Hematopoietic multipotent progenitor cell treated with erythropoietin and hydrocortisone succinate and interleukin-3 and kit ligand, for 4 days (in vitro differentiated cells): ENCODE measurements around the gene TRPV3.
"Not testable (repeated sequence)": the region's sequence is repeated elsewhere in the genome, so short reads cannot be mapped to it uniquely, and the experiment has no call there.

Experiments
- DNase-seq: peaks from one replicate; pipeline ENCODE4 v3.0.0-alpha.2; 2015

The TRPV3 gene

DNA sequence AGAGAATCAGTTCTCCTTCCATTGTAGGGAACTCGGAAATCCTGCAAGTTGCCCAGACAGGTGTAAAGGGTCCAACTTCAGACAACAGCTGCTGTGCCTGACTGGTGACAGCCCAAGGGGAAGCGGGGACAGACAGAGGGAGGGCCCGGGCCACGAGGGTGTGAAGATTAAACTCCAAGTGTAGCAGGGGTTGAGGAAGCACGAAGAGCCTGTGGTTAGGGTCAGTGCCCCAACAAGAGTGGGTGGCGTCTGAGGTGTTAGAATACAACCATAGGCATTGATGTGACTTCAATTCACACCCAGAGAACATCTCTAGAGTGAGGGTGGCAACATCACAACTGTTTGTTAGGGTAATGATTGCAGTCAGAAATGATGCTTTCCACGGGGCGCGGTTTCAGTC lies 42.7 kb downstream of the TRPV3 start:
- DNase-seq = no peak

- not testable (repeated sequence) for DNase-seq
Measured at GRCh38 chr17:3514167-3514566, 43.4 kb downstream of the TRPV3 start.

GRCh38 chr17:3513305-3514035 lies 44.1 kb downstream of the TRPV3 start:
- no peak for DNase-seq

GRCh38 chr17:3512505-3513171 lies 45.0 kb downstream of the TRPV3 start:
- DNase-seq = no peak

DNA sequence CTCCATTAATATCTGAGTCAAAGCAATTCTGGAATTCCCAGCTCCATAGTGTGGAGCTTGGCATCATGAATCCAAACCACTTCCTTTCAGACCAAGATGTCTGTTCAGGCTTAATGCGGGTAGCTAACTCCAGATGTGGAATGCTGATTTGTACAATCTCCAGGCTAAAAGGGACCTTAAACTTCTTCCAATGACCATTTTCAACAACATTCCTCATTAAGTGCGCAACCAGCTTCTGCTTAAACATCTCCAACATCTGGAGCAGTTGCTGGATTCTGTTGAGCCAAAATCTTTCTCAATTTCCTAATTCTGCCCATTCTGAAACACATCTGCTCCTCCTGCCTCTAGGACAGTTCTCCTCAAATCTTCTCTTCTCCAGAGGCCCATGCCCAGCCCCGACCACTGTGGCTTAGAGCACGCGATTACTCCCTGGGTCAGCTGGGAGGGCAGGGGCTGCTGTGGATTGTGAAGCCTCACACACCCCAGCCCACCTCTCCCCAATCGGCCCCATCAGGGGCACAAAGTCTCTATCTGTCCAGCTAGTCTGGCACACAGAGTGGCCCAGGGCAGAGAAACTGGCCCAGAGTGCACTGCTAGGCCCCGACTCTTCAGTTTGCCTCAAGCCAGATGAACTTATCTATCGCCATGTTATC lies 45.6 kb downstream of the TRPV3 start:
- DNase-seq = no peak

- DNase-seq = no peak
Measured at GRCh38 chr17:3510090-3510489, 47.5 kb downstream of the TRPV3 start.

- no peak for DNase-seq
Measured at GRCh38 chr17:3507869-3508268, 49.7 kb downstream of the TRPV3 start.

DNA sequence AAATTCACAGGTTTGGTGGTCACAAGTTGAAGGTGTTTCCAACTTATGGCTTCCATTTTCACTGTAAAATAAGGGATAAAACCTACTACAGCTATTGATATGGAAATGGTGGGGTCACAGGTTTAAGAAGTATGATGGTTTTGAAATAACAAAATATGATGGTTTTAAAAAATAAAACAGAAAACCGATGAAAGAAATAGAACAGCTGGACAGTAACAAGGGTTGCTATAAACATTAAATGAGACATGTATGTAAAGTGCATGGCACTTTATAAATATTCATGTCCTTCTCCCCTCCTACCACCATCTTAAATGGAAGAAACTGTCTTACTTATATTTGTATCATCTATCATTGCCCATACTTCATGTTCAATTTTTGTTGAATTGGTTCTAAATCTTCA lies 50.5 kb downstream of the TRPV3 start:
- no peak for DNase-seq

GRCh38 chr17:3506054-3506453 lies 51.6 kb downstream of the TRPV3 start:
- DNase-seq = no peak

- no peak for DNase-seq
Measured at GRCh38 chr17:3505008-3505407, 52.6 kb downstream of the TRPV3 start.

DNA sequence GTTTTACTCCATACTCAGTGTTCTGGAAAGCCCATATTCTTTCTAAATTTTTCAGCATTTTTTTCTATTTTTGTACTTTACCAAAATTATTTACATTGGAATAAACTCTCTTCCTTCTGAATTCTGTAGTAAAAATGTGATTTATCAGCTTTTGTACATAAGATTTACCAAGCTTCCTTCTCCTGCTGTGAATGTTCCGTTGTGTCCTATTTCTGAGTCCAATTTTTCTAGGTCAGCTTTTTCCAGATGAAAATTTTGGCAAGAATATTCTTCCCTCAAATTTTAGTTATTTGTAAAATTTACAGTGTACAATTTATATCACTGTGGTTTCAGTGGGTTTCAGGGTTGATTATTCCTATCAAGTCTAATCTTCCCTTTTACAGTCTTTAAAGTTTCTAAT lies 54.3 kb downstream of the TRPV3 start:
- no peak for DNase-seq

- no peak for DNase-seq
Measured at GRCh38 chr17:3502466-3502865, 55.1 kb downstream of the TRPV3 start.

GRCh38 chr17:3501344-3501743 lies 56.3 kb downstream of the TRPV3 start:
- DNase-seq = no peak

DNA sequence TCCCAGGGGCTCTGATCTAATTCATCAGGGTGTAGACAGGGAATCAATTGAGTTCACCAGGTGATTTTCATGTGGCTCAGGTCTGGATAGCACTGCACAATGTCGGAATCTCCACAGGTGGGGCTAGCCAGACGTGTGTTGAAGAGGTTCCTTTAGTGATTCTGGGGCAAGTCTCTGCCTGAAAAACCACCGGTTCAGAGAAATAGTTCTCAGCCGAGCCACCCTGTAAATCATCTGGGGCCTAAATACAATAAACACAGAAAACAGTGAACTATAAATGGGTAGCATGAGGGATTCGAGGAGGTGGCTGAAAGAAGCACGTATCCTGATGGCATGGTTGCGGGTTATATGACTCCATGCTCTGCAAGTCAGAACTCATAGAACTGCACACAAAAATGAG lies 60.5 kb downstream of the TRPV3 start:
- no peak for DNase-seq

DNA sequence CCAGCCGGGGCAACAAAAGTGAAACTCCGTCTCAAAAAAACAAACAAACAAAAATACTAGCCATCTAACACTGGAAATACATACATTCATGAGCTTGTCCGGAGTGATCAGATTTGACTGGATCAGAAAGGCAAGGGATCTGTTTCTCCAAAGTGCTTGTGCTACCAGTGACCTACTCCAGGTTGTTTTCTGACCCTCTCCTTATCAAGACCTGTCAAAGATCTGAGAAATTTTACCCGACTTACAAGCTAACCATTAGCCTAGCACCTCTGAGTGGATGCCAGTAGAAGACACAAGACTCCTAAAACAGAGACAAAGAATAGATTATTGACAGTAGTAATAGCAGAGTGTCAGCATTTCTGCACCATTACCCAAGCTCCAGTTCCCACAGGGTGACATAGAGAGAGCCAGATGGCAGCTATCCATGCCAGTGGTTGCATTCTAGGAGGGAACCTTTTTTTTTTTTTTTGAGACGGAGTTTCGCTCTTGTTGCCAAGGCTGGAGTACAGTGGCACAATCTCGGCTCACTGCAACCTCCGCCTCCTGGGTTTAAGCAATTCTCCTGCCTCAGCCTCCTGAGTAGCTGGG lies 72.0 kb downstream of the TRPV3 start:
- no peak for DNase-seq

GRCh38 chr17:3482852-3483251 lies 74.8 kb downstream of the TRPV3 start:
- DNase-seq = no peak

DNA sequence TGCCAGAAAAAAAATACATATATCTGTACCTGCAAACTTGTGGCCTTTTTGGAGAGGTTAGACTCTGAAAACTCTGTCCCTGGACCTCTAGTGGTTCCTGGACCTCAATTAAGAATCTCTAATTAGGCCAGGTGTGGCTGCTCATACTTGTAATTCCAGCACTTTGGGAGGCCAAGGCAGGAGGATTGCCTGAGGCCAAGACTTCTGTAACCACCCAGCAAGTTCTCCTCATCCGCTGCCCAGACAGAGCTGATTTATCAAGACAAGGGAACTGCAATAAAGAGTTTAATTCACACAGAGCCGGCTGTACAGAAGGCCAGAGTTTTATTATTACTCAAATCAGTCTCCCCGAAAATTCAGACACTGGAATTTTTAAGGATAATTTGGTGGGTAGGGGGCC lies 77.6 kb downstream of the TRPV3 start:
- DNase-seq = no peak

DNA sequence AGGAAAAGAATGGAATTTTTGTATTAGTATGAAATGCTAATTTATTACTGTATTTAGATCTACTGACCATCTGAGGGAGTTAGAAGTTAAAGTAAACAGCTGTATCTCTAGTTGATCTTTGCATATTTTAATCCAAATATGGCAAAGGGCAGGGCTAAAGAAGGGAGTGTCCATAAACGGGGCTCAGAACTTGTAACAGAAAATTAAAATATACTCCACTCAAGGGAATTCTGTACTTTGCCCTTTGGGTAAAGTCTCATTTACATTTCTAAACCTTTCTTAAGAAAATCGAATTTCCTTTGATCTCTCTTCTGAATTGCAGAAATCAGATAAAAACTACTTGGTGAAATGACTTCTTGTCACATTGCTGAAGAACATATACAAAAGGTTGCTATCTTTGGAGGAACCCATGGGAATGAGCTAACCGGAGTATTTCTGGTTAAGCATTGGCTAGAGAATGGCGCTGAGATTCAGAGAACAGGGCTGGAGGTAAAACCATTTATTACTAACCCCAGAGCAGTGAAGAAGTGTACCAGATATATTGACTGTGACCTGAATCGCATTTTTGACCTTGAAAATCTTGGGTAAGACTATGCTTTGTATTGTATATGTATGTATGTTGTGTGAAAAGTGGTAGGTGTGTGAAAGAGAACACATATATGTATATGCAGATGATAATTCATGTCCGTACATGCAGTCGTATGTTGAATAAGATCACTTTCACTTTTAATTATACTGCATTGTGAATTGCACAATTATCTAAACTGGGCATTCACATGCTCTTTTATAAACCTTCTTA lies 81.6 kb downstream of the TRPV3 start, which contains the start of gene ASPA:
Gene ASPA, plus strand, starts transcription at position 186 of the 799 bp plus-strand sequence. Its CDS starts 163 bp downstream, at position 349.
- no peak for DNase-seq

DNA sequence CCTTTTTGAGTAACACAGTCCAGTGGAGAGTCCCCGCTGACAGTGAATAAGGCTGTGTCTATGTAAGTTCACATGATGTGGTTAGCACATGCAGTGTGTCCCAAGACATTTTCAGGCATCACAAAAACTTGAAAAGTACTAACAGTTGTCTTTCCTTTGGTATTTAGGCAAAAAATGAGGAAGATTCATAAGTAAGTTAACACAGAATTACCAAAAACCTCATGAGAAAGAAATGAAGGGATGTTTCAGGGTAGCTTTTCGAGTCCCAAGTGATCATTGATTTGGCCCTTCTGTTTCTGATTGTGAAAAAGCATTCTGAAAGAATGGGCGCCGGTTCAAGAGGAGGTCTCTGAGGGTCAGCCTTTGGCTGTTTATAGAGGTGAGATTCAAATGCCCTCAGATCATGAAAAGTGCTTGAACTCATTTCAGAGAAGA lies 82.3 kb downstream of the TRPV3 start:
- DNase-seq = no peak

DNA sequence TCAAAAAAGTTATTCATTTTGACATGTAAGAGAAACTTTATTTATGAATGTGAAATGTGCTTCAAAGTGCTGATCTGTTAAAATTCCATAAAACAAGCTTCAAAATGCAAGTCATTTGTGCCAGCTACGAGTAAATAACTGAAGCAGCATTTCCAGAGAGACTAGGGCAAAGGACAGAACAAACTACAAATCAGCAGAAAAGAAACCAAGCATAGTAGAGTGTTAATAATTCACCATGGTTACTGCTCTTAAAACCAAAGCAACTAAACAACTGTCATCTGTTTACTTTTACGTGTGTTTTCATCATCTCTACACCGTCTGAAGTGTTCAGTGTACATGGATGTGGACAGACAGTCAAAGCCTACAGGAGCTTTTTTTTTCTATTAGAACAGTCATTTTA lies 83.4 kb downstream of the TRPV3 start:
- no peak for DNase-seq

DNA sequence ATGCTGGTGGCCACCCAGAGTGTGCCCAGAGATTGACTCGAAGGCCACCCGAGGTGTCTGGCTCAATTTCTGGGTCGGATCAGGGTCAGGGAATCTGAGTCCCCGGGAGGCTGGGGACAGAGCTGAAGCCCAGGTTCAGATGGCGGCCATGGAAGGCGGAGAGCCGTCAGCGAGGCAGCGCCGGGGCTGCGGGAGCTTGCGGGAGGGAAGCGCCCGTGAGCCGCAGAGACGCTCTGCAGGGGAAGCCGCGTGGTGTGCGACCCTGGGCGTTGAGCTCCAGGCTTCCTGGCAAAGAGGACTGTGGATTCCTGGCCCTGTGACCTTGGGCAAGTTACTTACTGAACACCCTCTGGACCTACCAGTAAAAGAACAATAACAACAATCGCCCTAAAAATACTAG lies 85.5 kb downstream of the TRPV3 start:
- no peak for DNase-seq

GRCh38 chr17:3471599-3471998 lies 86.0 kb downstream of the TRPV3 start, which contains the start of gene SPATA22:
Gene SPATA22 (minus strand): TSS chr17:3471819. CDS start chr17:3469325, 2,494 bp downstream.
- DNase-seq = no peak

GRCh38 chr17:3469529-3469928 lies 88.1 kb downstream of the TRPV3 start:
- DNase-seq = no peak
